ENCODE results near the gene PDIA2. TPM values are rescaled to one million over a fixed set of nuclear protein-coding genes. Genes with fewer than 3 reads are reported as not detected.
"Not testable (repeated sequence)": the region's sequence is repeated elsewhere in the genome, so short reads cannot be mapped to it uniquely, and the experiment has no call there.

Gene PDIA2
- total RNA-seq, 1 experiment from 2014 or later, result not detected

GRCh38 chr16:261031-261691, 21.8 kb upstream of the PDIA2 start:
- in situ Hi-C loops (cut with HindIII; ENCODE audit: low sequenced_read_pairs), result no loop called here
- peak; percentile 85 for DNase-seq (ENCODE audit: low spot score)

GRCh38 chr16:262121-262745, 20.7 kb upstream of the PDIA2 start:
- in situ Hi-C loops (cut with HindIII; ENCODE audit: low sequenced_read_pairs), result no loop called here
- DNase-seq (ENCODE audit: low spot score), result no peak

GRCh38 chr16:263182-263774, 19.7 kb upstream of the PDIA2 start:
- in situ Hi-C loops (cut with HindIII; ENCODE audit: low sequenced_read_pairs), result no loop called here
- DNase-seq (ENCODE audit: low spot score), result no peak

- in situ Hi-C loops (cut with HindIII; ENCODE audit: low sequenced_read_pairs), result no loop called here
- no peak for DNase-seq (ENCODE audit: low spot score)
Observed at GRCh38 chr16:263944-264343, 19.0 kb upstream of the PDIA2 start.

DNA sequence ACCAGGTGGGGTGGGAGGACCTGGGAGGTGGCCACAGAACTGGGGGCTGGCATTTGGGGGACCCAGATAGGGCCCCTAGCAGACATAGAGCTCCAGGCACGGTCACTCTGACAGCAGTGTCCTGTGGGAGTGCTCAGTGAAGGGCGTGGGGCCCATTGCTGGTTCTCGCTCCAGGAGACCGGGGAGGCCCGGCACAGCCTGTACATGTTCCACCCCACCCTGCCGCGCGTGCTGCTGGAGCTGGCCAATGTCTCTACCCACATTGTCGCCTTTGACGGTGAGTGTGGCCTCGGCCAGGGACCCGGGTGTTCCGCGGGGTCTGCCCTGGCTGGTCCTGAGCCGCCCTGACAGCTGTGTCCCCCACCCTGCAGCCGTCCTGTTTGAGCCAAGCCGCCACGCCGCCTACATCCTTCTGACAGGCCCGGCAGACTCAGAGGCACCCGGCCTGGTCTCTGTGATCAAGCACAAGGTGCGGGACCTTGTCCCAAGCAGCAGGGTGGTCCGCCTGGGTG, 18.5 kb upstream of the PDIA2 start:
- no peak for DNase-seq (ENCODE audit: low spot score)
- in situ Hi-C loops (cut with HindIII; ENCODE audit: low sequenced_read_pairs), result no loop called here

- in situ Hi-C loops (cut with HindIII; ENCODE audit: low sequenced_read_pairs), result no loop called here
- DNase-seq (ENCODE audit: low spot score), result no peak
Observed at GRCh38 chr16:265002-265529, 17.9 kb upstream of the PDIA2 start.

- DNase-seq (ENCODE audit: low spot score), result no peak
- in situ Hi-C loops (cut with HindIII; ENCODE audit: low sequenced_read_pairs), result no loop called here
Observed at GRCh38 chr16:265711-266110, 17.3 kb upstream of the PDIA2 start.

DNA sequence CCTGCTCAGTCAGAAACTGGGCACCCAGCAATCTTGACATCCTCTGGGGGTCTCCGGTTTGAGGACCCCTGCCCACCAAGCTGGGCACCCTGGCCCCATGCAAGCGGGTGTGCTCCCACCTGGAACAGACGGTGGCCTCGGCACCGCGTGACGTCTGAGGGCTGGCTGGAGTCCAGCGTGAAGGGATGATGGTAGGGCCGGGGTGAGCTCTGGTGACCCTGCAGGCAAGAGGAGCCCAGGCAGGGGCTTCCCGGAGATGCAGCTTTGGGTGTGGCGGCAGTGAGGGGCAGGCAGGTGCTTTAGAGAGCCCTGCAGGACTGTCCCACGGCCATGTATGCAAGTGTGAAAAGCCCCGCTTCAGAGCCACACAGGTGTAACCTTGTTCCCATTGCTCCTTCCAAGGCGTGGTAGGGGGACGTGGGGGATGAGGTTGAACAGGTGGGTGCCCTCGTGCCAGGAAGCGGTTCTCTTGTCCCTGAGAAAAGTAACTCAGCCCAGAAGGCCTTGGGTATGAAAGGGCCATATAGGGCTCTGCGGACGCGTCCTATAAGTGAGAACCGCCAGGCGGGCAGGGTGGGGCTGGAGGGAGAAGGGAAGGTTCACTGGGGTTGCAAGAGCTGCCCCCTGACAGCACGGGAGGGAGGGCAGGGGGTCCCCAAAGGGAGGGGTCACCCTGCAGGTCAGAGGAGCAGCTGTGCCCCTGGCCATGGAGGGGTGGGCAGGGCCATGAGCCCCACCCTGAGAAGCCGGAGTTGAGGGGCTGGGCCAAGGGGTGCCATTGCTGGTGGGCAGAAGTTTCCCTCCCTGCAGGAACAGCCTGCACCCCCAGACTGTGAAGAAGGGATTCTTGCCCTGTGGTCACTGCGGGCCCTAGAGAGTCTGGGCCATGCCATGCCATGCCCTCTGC, 16.5 kb upstream of the PDIA2 start:
- in situ Hi-C loops (cut with HindIII; ENCODE audit: low sequenced_read_pairs), result no loop called here
- DNase-seq (ENCODE audit: low spot score), result no peak

GRCh38 chr16:267562-267961, 15.4 kb upstream of the PDIA2 start:
- in situ Hi-C loops (cut with HindIII; ENCODE audit: low sequenced_read_pairs), result not testable (repeated sequence)

DNA sequence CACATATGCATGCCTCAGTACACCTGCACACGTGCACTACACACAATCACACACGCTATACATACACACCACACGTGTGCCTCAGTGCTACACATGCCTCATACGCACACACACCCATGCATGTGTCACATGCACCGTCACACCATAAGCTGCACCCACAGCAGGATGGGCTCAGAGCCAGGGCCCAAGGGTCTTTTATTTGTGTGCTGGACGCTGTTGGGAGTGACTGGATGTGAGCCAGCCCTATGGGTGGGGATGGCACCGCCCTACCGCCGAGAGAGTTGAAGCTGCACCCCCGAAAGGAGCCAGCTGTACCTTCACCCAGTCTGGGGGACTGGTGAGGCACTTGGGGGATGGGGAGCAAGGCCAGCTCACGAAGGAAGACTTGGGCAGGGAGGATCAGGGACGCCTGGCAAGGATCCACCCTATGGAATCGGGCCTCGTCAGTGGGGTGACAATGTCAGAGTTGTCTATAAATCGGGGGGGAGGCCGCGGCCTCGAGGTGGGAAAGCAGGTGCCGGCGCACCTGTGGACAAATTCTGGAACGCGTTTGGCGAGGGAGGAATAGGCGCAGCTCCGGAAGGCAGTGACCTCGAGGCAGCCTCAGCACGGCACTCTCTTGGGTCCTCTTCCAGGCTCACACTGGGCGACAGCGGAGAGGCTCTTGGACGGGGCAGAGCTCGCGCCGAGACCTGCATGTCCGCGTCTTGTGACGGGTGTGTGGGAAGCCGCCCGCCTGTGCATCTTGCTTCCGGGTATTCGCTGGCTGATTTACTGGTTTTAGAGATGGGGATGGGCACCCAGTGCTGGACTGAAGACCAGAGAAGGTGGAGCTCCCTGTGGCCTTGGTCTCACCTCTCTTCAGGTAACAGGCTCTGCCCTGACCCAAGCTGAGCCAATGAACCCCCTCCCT, 14.6 kb upstream of the PDIA2 start:
- peak; percentile 38 for DNase-seq (ENCODE audit: low spot score)
- in situ Hi-C loops (cut with HindIII; ENCODE audit: low sequenced_read_pairs), result no loop called here

More at GRCh38 chr16:267562-267961, 15.4 kb upstream of the PDIA2 start:
- not testable (repeated sequence) for DNase-seq (ENCODE audit: low spot score)

- DNase-seq (ENCODE audit: low spot score), result no peak
- in situ Hi-C loops (cut with HindIII; ENCODE audit: low sequenced_read_pairs), result no loop called here
Observed at GRCh38 chr16:269061-269796, 13.7 kb upstream of the PDIA2 start.

- in situ Hi-C loops (cut with HindIII; ENCODE audit: low sequenced_read_pairs), result no loop called here
- DNase-seq (ENCODE audit: low spot score), result no peak
Observed at GRCh38 chr16:270381-271255, 12.3 kb upstream of the PDIA2 start.

- DNase-seq (ENCODE audit: low spot score), result no peak
- in situ Hi-C loops (cut with HindIII; ENCODE audit: low sequenced_read_pairs), result no loop called here
Observed at GRCh38 chr16:272633-273546, 10.1 kb upstream of the PDIA2 start.

GRCh38 chr16:273547-274421, 9.2 kb upstream of the PDIA2 start:
- in situ Hi-C loops (cut with HindIII; ENCODE audit: low sequenced_read_pairs), result no loop called here
- DNase-seq (ENCODE audit: low spot score), result no peak

All from G401 (cell line).